ENCODE results near the gene BBS1.

Gene BBS1

DNA sequence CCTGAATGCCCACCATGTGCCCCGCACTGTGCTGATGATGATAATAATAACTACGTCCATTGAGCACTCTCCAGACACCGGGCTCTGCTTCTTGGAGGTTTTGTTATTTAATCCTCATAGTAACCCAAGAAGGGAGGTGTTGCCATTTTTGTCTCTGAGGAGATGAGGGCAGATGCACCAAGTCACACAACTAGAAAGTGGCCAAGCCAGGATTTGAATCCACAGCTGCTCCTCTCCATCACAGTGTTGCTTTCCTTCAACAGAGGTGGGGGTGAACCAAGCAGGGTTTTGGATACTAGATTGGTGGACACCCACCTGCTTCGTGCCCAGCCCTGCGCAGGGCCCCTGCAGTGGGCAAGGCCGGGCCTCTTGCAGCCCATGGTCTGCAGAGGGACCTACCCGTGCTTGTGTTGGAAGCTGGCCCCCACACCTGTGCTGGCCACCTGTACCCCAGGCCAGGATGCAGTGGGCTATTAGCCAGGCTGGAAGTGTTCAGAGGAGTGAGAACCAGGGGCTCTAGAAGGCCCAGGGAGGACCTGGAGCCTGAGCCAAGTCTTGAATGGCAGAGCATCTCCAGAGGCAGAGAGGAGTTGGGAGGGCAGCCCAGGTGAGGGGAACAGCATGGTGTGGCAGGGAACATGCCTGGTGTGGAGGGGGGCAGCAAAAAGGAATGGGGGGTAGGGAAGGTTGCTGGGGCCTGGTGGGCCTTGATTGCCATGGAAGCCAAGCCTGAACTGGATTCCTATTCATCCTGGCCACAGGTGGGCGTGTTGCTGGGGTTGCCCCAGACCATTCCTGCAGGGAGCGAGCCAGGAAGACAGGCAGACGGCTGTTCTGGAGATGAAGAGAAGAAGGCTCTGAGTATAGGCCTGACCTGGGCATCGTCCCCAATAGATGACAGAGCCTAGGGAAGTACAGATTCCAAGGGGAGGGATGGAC lies 32.9 kb upstream of the BBS1 start:
- no peak for DNase-seq

DNA sequence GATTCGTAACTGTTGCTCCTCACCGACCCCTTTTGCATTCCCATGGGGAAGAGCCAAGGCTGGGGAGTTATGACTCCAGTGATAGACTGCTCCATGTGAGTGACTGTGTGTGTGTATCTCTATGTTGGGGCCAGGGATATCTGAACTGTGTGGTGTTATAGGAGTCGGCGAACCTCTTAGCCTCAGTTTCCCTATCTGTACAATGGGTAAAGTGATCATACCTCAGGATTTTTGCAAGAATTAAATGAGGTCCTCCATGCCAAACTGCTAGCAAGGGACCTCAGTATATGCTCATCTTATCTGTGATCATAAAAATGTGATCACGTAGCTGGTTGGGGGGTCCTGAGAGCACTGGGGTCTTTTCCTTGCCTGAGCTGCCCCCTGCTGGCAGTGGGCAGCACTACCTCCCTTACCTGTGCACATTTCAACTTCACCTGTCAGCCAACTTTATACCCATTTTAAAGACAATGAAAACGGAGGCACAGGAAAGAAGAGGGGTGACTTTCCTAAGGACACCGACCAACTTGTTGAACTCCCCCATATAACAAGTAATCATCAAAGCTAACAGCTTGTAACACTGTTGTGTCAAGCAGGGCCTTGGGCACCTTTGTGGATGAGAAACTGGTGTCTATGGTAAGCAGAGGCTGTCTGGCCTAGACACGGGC lies 31.6 kb upstream of the BBS1 start:
- no peak for DNase-seq

DNA sequence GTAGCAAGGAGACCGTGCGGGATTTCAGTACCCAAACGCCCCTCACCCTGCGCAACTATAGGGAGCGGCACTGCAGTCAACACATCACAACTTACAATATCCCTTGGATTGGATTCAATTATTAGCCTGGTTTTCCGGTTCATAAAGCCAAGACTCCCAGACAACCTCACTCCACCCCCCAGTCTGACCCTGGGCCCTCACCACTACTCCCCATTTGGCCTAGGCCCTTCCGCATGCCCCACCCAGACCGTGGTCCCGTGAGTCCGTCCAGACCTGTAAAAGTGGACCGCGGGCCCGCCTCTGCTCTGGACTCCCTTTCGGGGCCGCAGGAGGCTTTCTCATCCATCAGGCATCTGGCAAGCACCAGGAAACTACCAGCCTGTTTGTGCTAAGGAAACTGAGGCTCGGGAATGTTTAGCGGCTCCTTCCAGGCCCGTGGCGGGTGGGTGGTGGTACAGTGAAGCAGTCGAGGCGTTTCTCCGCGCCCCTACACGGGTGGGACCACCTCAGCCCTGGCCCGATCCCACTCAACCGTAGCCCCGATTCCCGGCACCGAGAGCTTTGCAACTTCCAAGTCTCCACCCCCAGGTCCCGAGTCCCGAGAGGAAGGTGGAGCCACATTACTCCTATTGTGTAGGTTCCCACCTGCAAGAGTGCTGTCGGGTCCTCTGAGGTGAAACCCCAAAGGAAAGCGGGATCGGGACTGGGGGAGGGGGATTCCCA lies 30.9 kb upstream of the BBS1 start:
- no peak for DNase-seq

DNA sequence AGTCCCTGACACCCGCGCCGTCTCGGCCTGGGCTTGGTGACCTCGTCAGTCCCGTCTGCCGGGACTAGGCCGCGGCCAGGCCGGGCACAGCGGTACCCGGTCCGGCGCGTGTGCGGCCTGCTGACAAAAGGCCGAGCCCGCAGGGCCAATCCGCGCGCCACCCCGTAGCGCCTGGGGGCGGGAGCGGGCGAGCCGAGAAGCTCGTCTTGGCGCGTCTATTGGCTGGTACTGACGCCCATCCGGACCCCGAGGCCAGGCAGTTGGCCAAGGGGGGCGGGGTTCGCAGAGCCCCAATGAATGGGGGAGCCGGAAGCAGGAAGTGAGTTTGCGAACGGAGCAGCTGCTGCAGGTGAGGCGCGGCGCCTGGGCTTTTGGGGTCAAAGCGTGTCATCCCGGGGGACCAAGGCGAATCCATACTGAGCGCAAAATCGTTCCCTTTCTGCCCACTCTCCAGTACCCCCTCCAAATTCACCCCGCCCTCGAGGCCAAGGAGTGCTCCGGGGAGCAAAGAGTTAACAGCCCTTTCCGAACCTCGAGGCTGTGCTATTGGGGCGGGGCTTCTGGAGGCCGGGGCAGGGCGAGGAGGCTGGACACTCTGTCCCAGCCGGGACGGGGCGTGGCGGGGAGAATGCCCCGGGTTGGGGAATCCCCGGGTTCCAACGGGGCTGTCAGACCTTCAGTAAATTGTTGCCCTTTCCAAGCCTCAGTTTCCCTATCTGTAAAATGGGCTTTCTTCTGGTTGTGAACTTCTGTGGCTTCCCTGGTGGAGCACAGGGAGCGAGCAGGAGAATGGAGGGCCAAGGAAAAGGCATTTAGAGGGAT lies 30.1 kb upstream of the BBS1 start, which contains the start of gene DPP3:
Gene DPP3 (plus strand): TSS at position 318 of the 822 bp plus-strand sequence. CDS start 1,767 bp downstream, outside the sequence.
- peak; percentile 90 to 91 for DNase-seq

DNA sequence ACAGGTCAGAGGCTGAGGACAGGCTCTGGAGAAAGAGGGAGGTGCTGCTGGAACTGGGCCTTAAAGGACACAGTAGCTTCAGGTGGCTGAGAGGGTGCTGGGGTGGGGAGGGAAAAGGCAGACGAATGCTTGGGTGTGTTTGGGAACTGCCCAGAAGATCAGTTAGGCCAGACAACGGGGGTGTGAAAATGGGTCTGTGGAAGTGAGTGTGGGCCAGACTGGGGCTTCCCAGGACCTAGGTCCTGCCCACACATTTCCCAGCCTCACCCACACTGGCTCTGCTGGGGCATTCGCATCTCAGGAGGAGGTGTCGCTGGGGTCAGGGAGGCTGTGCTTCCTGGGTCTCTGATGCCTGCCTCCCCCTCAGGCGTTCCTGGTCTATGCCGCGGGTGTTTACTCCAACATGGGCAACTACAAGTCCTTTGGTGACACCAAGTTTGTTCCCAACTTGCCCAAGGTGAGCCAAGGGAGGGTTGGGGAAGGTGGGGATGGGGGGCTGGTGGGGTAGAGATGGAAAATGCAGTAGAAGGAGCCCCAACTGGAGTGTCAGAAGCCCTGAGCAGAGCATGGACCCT lies 25.5 kb upstream of the BBS1 start:
- no peak for DNase-seq

DNA sequence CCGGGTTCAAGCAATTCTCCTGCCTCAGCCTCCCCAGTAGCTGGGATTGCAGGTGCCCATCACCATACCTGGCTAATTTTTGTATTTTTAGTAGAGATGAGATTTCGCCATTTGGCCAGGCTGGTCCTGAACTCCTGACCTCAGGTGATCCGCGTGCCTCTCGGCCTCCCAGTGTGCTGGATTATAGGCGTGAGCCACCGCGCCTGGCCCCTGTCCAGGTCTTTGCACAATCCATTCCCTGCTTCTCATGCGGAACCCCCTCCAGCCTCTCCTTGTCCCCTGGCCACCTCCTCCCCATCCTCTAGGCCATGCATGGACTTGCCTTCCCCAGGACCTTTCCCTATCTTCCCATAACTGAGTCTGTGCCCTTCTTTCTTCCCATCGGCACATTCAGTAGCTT lies 21.5 kb upstream of the BBS1 start:
- no peak for DNase-seq

DNA sequence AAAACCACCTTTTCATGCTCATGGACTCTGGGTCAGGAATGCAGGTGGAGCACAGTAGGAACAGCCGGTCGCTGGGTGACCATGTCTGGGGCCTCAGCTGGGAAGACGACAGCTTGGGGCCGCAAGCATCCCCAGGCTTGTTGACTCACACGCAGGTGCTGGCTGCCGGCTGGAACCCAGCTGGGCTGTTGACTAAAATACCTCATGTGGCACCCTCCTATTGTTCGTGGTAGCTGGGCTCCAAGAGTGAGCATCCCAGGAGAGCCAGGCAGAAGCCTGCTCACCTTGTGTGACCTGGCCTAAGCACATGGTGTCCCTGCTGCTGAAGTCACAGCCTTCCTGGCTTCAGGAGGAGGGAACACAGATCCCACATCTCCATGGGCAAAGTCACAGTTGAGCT lies 20.8 kb upstream of the BBS1 start:
- DNase-seq: no peak

DNA sequence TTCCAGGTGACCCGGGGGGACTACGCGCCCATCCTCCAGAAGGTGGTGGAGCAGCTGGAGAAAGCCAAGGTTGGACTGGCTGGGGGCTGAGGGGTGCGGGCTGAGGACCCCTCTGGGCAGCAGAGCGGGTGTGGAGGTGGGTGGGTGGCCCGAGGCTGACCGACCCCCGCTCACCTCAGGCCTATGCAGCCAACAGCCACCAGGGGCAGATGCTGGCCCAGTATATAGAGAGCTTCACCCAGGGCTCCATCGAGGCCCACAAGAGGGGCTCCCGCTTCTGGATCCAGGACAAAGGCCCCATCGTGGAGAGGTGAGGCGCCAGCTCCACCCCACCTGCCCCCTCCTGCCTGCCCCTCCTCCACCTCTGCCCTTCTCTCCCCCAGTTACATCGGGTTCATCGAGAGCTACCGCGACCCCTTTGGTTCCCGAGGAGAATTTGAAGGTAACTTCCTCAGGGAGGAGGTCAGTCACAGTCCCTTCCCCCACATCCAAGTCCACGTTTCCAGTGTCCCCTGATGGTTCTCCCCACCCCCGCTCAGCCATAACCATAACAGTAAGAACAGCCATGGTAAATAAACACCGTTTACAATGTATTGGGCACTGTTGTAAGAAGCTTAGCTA lies 19.0 kb upstream of the BBS1 start:
- DNase-seq: no peak

DNA sequence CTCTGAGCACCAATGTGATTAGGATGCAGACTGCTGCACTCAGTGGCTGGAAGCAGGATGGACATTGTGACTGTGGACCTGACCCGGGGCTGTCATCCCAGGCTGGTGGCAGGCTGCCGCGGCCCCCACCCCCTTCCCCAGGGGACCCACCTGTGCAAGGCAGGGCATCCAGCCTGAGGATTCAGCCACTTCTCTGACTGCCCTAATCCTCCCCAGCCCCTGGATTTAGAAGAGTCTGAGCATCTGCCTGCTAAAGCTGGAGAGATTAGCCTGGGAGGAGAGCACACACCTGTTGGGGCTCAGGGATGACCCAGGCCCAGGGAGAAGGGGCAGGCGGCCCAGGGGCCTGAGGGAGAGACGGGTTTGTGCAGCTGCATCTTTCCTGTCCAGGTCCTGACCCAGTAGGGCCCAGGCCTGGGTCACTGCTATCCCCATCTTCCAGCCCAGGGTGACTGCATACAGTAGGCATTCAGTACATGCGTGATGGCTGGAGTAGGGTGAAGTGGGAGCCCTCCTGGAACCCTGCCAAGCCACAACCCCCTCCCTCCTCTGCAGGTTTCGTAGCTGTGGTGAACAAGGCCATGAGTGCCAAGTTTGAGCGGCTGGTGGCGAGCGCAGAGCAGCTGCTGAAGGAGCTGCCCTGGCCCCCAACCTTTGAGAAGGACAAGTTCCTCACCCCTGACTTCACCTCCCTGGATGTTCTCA lies 18.1 kb upstream of the BBS1 start:
- DNase-seq: no peak

DNA sequence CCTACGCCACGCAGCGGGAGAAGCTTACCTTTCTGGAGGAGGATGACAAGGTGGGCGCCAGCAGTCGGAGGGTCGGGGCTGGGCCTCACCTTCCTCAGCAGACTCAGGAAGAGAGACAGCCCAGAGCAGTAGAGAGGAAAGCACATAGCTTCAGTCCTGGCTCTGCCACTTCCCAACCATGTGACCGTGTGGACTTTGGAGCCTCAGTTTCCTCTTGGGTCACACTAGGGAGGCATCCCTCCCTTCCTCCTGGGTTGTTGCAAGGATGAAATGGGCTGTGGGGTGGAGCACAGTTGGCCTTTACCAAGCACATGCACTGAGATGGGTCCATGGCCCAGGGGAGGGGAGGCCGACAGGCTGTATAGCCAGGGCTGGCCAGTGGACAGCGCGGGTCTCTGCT lies 17.3 kb upstream of the BBS1 start:
- DNase-seq: no peak

DNA sequence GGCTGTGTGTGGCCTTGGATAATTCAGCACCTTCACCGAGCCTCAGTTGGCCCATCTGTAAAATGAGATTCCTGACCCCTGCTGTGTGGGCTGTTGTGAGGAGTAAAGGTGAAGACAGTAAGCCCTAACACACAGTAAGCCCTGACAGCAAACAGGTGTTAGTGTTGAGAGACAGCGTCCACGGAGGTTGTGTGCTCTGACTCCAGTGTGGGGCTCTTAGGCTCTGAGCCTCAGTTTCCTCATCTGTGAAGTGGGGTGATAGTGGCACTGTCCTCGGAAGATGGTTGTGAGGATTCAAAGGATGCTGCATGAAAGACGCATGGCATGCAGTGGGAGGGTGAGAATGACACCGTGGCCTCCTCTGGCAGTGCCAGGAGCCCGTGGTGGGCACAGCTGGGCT lies 16.0 kb upstream of the BBS1 start:
- no peak for DNase-seq

DNA sequence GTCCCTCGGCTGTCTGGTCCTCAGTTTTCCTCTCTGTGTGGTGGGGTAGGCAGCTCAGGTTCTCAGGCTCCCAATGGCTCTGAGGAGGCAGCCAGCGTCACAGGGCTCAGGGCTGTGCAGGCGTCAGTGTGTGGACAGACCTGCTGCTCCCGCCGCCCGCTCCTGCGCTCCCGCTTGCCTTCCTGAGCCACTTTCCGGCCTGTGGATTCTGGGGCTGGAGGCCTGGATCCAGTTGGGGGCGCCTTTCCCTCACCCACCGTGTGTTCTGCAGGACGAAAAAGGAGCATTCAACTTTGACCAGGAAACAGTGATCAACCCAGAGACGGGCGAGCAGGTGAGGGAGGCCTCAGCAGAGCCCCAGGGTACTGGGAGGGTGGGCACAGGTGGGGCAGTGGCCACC lies 15.5 kb upstream of the BBS1 start:
- DNase-seq: no peak

DNA sequence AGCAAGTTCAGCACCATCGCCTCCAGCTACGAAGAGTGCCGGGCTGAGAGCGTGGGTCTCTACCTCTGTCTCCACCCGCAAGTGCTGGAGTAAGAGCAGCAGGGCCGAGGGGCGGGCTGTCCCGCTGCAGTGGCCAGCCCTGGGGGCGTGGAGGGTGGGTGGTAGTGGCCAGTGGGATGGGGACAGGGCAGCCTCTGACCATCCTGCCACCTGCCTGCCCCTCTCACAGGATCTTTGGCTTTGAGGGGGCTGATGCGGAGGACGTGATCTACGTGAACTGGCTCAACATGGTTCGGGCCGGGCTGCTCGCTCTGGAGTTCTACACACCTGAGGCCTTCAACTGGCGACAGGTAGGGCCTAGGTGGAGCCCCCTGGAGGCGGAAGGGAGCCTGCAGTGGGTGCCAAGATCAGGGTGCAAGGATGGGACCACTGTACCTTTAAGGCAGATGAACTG lies 15.0 kb upstream of the BBS1 start:
- DNase-seq: no peak

DNA sequence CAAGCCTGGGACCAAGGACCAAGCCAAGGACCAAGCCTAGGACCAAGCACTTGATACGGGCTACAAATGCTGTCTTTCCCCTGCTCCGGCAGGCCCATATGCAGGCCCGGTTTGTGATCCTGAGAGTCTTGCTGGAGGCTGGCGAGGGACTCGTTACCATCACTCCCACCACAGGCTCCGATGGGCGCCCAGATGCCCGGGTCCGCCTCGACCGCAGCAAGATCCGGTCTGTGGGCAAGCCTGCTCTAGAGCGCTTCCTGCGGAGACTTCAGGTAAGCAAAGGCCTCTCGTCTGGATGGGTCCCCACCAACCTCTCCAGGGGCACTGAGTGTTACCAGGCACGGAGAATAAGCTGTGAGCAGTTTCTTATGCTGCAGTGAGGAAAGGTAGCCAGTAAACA lies 13.2 kb upstream of the BBS1 start:
- DNase-seq: no peak

DNA sequence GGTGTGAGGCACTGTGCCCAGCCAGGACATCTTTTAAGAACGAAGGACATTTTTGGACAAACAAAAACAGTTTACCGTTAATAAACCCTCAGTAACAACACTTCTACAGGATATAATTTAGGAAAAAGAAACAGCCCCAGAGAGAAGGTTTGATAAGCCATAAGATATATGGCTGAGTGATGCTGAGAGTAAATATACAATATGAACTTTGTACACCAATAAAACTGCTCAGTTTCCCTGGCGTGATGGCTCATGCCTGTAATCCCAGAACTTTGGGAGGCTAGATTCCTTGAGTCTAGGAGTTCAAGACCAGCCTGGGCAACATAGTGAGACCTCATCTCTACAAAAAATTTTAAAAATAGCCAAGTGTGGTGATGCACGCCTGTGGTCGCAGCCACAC lies 11.9 kb upstream of the BBS1 start:
- no peak for DNase-seq

DNA sequence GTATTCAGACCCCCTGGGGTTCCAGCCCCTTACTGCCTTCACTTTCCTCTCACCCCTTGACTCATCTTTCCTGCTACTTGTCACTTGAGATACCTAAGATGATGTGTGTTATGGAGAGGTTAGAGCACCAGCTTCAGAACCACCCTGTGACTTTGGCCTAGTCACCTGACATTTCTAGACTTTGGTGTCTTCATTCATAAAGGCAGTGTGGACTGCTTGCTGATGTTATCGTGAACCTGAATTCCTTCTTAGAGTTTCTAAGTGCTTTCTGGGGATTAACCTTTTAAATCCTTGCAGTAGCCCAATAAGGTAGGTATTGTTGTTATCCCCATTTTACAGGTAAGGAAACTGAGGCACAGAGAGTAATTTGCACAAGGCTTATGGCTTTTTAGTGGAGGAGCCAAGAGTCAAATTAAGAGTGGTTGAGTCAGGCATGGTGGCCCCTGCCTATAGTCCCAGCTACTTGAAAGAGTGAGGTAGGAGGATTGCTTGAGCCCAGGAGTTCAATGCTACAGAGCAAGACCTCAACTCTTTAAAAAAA lies 5.1 kb upstream of the BBS1 start:
- no peak for DNase-seq

DNA sequence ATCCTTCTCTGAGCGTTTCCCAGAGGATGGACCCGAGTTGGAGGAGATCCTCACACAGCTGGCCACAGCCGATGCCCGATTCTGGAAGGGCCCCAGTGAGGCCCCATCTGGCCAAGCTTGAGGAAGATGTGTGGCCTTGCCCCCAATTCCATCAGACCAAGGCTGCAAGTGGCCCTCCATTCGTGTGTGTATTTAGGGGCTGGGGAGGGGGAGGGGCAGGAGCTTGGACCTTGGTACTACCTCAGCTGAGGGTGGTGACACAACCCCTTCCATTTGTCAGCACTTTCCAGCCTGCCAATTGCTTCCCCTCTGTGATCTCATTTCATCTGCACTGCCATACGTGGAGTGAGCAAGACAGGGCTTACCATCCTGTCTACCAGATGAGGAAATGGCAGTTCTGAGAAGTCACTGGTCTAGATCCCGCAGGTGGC lies 1.3 kb upstream of the BBS1 start:
- peak in 1 of 2 donors; percentile 20 for DNase-seq

DNA sequence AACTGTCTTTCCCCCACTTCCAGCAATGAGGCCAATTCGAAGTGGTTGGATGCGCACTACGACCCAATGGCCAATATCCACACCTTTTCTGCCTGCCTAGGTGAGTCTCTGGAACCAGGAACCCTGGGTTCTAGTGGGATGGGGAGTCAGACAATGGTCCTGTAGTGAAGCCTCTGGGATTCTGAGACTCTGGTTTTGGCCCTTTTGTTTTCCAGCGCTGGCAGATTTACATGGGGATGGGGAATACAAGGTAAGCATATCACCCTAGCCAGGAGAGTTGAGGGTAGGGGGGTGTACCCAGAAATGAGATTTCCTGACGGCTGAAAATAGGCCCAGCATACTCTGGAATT lies 530 bp downstream of the BBS1 start:
- no peak for DNase-seq

DNA sequence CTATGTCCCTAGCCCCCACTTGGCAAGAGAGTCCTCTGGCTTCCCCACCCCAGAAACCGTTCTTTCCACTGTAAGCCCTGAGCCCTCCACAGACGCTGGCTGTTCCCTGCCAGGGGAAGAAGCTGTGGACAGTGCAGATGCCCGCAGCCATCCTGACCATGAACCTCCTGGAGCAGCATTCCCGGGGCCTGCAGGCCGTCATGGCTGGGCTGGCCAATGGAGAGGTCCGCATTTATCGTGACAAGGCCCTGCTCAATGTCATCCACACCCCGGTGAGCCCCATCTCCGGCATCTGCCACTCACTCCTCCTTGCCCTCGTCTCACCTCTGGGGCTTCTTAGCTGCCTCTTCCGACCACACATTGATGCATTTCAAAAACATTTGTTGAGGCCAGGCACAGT lies 13.2 kb downstream of the BBS1 start:
- DNase-seq: no peak

DNA sequence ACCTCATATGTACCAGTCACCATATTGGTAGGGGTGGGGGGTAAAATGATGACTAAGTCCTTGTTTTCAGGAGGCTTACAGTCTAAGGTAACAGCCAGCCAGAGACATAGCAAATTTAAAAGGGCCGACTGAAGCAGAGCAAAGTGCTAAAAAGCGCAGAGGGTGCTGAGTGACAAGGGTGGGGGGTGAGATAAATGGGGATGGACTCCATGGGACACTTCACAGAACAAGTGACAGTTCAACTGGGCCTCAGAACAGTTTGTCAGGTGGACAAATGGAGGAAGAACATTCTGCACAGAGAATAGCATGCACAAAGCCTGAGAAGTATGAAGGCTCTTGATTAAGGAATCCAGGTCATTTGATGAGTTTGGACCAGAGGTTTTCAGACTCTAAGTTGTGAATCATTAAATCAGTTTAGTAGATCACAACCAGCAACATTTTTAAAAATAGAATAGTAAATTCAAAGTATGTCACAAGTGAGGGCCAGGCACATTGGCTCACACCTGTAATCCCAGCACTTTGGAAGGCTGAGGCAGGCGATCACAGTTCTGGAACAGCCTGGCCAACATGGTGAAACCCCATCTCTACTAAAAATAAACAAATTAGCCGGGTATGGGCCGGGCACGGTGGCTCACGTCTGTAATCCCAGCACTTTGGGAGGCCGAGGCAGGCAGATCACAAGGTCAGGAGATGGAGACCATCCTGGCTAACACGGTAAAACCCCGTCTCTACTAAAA lies 14.0 kb downstream of the BBS1 start:
- DNase-seq: no peak
